ENCODE measurements around the gene HERC4.
A peak's percentile ranks its signal among the peaks of the same experiment; 100 is the strongest.

HERC4 gene

DNA sequence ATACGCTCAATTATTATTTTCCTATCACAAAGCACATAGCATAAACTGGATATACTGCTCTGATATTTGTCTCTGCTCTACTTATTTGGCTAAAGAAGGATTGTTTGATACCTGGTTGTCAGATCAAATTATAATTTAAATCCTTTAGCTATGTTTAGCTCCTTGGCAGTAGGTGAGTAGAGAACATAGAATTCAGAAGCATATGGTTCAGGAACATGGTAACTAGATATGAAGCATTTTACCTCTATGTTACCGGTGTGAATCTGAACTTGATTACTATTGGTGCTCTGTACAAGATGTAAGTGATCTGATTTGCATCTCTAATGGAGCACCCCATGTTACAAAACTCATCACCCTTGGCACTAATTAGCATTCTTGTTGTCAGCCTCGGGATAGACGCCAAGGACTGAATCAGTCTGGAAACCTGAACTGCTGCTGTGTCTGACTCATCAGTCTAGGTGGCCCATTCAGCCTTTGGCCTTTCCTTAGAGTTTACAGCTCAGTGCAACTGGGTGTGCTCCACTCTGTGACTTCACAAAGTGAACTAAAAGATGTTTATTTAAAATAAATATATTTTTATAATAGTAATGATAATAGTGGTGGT, 21.9 kb upstream of the HERC4 start:
- TF ChIP-seq POLR2AphosphoS5 (IDR thresholded peaks at IDR 0.05; ENCODE audit: low read depth, low read length): no peak
- peak; percentile 82 for TF ChIP-seq FOXP2 (optimal IDR thresholded peaks at IDR 0.05; ENCODE audit: borderline replicate concordance, extremely low read depth, extremely low read length, insufficient read depth)

DNA sequence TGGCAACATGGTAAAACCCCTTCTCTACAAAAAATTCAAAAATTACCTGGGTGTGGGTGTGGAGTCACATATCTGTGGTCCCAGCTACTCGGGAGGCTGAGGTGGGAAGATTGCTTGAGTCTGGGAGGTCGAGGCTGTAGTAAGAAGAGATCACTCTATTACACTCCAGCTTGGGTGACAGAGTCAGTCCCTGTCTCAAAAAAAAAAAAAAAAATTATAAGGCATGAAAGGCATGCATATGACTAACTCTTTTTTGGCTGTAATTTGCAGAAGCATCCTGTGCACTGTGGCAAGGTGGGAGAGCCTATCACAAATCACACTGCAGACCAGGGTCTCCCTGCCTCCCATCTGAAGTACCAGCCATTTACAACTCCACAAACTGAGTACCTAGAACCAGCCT, 20.1 kb upstream of the HERC4 start:
- TF ChIP-seq FOXP2 (optimal IDR thresholded peaks at IDR 0.05; ENCODE audit: borderline replicate concordance, extremely low read depth, extremely low read length, insufficient read depth): no peak
- TF ChIP-seq TAF1 (IDR thresholded peaks at IDR 0.05; ENCODE audit: borderline replicate concordance, insufficient read depth, low read length): no peak
- TF ChIP-seq, protein P1, sequence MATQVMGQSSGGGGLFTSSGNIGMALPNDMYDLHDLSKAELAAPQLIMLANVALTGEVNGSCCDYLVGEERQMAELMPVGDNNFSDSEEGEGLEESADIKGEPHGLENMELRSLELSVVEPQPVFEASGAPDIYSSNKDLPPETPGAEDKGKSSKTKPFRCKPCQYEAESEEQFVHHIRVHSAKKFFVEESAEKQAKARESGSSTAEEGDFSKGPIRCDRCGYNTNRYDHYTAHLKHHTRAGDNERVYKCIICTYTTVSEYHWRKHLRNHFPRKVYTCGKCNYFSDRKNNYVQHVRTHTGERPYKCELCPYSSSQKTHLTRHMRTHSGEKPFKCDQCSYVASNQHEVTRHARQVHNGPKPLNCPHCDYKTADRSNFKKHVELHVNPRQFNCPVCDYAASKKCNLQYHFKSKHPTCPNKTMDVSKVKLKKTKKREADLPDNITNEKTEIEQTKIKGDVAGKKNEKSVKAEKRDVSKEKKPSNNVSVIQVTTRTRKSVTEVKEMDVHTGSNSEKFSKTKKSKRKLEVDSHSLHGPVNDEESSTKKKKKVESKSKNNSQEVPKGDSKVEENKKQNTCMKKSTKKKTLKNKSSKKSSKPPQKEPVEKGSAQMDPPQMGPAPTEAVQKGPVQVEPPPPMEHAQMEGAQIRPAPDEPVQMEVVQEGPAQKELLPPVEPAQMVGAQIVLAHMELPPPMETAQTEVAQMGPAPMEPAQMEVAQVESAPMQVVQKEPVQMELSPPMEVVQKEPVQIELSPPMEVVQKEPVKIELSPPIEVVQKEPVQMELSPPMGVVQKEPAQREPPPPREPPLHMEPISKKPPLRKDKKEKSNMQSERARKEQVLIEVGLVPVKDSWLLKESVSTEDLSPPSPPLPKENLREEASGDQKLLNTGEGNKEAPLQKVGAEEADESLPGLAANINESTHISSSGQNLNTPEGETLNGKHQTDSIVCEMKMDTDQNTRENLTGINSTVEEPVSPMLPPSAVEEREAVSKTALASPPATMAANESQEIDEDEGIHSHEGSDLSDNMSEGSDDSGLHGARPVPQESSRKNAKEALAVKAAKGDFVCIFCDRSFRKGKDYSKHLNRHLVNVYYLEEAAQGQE (IDR thresholded peaks at IDR 0.05; ENCODE audit: insufficient read depth in 1 of 2, low read depth in 2 of 2, low read length in 2 of 2): no peak
- TF ChIP-seq POLR2AphosphoS5 (IDR thresholded peaks at IDR 0.05; ENCODE audit: low read depth, low read length): no peak
- TF ChIP-seq SIN3A (IDR thresholded peaks at IDR 0.05; ENCODE audit: borderline replicate concordance, insufficient read depth, low read length): no peak

DNA sequence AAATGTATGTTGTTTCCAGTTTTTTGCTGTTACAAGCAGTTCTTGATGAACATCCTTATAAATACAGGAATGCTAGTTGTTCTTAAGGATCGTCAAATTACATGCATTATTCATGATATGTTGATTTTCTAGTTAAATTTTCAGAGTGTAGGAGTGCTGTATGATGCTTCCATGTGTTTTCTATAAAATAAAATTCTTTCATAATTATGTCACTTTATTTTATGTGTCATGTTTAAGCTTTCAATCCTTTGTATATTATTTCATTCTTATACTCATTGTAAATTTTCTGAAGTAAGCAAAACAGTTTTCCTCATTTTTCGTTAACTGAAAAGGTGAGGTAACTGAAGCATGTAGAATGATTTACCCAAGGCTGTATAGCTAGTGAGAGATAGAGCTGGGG, 17.4 kb upstream of the HERC4 start:
- TF ChIP-seq FOXP2 (optimal IDR thresholded peaks at IDR 0.05; ENCODE audit: borderline replicate concordance, extremely low read depth, extremely low read length, insufficient read depth) (no peak), TAF1 (IDR thresholded peaks at IDR 0.05; ENCODE audit: borderline replicate concordance, insufficient read depth, low read length) (no peak), POLR2AphosphoS5 (IDR thresholded peaks at IDR 0.05; ENCODE audit: low read depth, low read length) (no peak), SIN3A (IDR thresholded peaks at IDR 0.05; ENCODE audit: borderline replicate concordance, insufficient read depth, low read length) (no peak)
- TF ChIP-seq, protein P1 (IDR thresholded peaks at IDR 0.05; ENCODE audit: insufficient read depth in 1 of 2, low read depth in 2 of 2, low read length in 2 of 2): no peak

DNA sequence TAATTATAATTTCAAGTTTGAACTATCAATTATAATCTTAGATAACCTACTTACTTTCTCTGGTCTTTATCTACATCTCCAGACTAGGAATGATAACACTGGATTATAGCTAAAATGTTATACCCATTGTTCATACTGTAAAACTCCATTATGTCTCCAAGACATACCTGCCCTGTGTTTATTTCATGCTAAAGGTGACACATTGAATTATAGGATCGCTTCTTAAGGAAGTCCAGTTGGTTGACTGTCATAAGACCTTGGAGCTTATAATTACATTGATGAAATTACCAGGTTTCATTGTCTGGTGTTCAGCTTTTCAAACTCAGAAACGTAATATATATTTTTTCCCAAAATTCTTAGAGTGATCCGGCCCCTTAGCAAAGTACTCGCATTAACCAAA, 15.5 kb upstream of the HERC4 start:
- TF ChIP-seq POLR2AphosphoS5 (IDR thresholded peaks at IDR 0.05; ENCODE audit: low read depth, low read length): no peak
- no peak for TF ChIP-seq FOXP2 (optimal IDR thresholded peaks at IDR 0.05; ENCODE audit: borderline replicate concordance, extremely low read depth, extremely low read length, insufficient read depth)
- no peak for TF ChIP-seq TAF1 (IDR thresholded peaks at IDR 0.05; ENCODE audit: borderline replicate concordance, insufficient read depth, low read length)
- no peak for TF ChIP-seq SIN3A (IDR thresholded peaks at IDR 0.05; ENCODE audit: borderline replicate concordance, insufficient read depth, low read length)
- TF ChIP-seq, protein P1 (IDR thresholded peaks at IDR 0.05; ENCODE audit: insufficient read depth in 1 of 2, low read depth in 2 of 2, low read length in 2 of 2): no peak

DNA sequence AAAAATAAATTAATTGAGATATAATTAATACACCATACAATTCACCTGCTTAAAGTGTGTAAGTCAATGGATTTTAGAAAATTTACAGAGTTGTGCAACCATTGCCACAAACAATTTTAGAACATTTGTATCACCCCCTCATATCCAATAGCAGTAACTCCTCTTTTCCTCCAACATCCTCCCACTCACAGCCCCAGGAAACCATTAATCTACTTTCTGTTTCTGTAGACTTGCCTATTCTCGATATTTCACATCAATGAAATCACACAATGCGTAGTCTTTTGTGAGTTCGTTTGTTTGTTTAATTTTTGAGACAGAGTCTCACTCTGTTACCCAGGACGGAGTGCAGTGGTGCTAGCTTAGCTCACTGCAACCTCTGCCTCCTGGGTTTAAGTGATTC, 13.7 kb upstream of the HERC4 start:
- TF ChIP-seq TAF1 (IDR thresholded peaks at IDR 0.05; ENCODE audit: borderline replicate concordance, insufficient read depth, low read length): no peak
- no peak for TF ChIP-seq SIN3A (IDR thresholded peaks at IDR 0.05; ENCODE audit: borderline replicate concordance, insufficient read depth, low read length)
- TF ChIP-seq, protein P1 (IDR thresholded peaks at IDR 0.05; ENCODE audit: insufficient read depth in 1 of 2, low read depth in 2 of 2, low read length in 2 of 2): no peak
- no peak for TF ChIP-seq FOXP2 (optimal IDR thresholded peaks at IDR 0.05; ENCODE audit: borderline replicate concordance, extremely low read depth, extremely low read length, insufficient read depth)
- TF ChIP-seq POLR2AphosphoS5 (IDR thresholded peaks at IDR 0.05; ENCODE audit: low read depth, low read length): no peak
